ENCODE results near the gene CHMP4A. TPM values are rescaled to one million over a fixed set of nuclear protein-coding genes. Genes with fewer than 3 reads are reported as not detected.
A peak's percentile ranks its signal among the peaks of the same experiment; 100 is the strongest.

CHMP4A gene
- total and polyA plus RNA-seq, 2 of the 13 experiments (the other 11 are each of a cell fraction or from before 2014, with no cell fraction given) = 83.6 to 113 TPM

GRCh38 chr14:24188251-24189058, 24.8 kb downstream of the CHMP4A start, which contains the start of gene IPO4 (continued):
- TF ChIP-seq ZNF704 (CRISPR knock-in tag; IDR thresholded peaks at IDR 0.05; ENCODE audit: borderline replicate concordance) (peak; percentile 99), ZNF468 (CRISPR knock-in tag; IDR thresholded peaks at IDR 0.05) (peak; percentile 87; the same call in 1 of the 2 replicates), ZNF546 (CRISPR knock-in tag; conservative IDR thresholded peaks at IDR 0.05) (peak; percentile 78), ZNF770 (CRISPR knock-in tag; IDR thresholded peaks at IDR 0.05) (no peak), ZNF674 (CRISPR knock-in tag; IDR thresholded peaks at IDR 0.05; ENCODE audit: low read depth) (peak; percentile 99), FOXJ3 (CRISPR knock-in tag; IDR thresholded peaks at IDR 0.05; ENCODE audit: borderline replicate concordance) (peak; percentile 84), HNRNPLL (IDR thresholded peaks at IDR 0.05; ENCODE audit: low read depth, low read length, poor library complexity, severe bottlenecking) (peak; percentile 99), HNF4G (IDR thresholded peaks at IDR 0.05; ENCODE audit: borderline replicate concordance, low read depth, low read length) (peak; percentile 88), HNF4G (CRISPR knock-in tag; IDR thresholded peaks at IDR 0.05; ENCODE audit: borderline replicate concordance, low read depth) (peak; percentile 75), AHR (CRISPR knock-in tag; IDR thresholded peaks at IDR 0.05) (peak; percentile 99), GATA4 (IDR thresholded peaks at IDR 0.05; ENCODE audit: borderline replicate concordance, low read depth) (peak; percentile 79; the same call in 1 of the 2 replicates), CBX5 (CRISPR knock-in tag; IDR thresholded peaks at IDR 0.05; ENCODE audit: borderline replicate concordance) (peak; percentile 100), ZNF547 (CRISPR knock-in tag; IDR thresholded peaks at IDR 0.05) (peak; percentile 100), REL (CRISPR knock-in tag; conservative IDR thresholded peaks at IDR 0.05) (no peak), SNAI1 (CRISPR knock-in tag; IDR thresholded peaks at IDR 0.05; ENCODE audit: borderline replicate concordance) (peak; percentile 99; the same call in 1 of the 2 replicates), ZNF382 (CRISPR knock-in tag; IDR thresholded peaks at IDR 0.05; ENCODE audit: borderline replicate concordance) (no peak), ZNF652 (CRISPR knock-in tag; IDR thresholded peaks at IDR 0.05; ENCODE audit: borderline replicate concordance, low read depth) (peak; percentile 76), MIXL1 (CRISPR knock-in tag; IDR thresholded peaks at IDR 0.05) (peak; percentile 99), SSRP1 (CRISPR knock-in tag; IDR thresholded peaks at IDR 0.05) (peak; percentile 76), HMGXB4 (CRISPR knock-in tag; IDR thresholded peaks at IDR 0.05; ENCODE audit: borderline replicate concordance in 1 of 2, low read depth in 1 of 2) (peak; percentile 95 to 97; a peak in 3 of 4 replicates), CENPBD1 (CRISPR knock-in tag; IDR thresholded peaks at IDR 0.05; ENCODE audit: borderline replicate concordance, low read depth) (no peak), ZKSCAN5 (CRISPR knock-in tag; IDR thresholded peaks at IDR 0.05) (peak; percentile 57; the same call in 1 of the 2 replicates), ZNF883 (CRISPR knock-in tag; IDR thresholded peaks at IDR 0.05; ENCODE audit: not compliant biosample characterization) (peak; percentile 97), NCOA5 (CRISPR knock-in tag; IDR thresholded peaks at IDR 0.05) (peak; percentile 18; the same call in 1 of the 2 replicates)

All from HepG2 (cell line).